ENCODE measurements around the gene CD22. TPM values are rescaled to one million over a fixed set of nuclear protein-coding genes. Genes with fewer than 3 reads are reported as not detected.

The CD22 gene
- total RNA-seq, 2 experiments from 2014 or later: 0.41 TPM; not detected in 1

DNA sequence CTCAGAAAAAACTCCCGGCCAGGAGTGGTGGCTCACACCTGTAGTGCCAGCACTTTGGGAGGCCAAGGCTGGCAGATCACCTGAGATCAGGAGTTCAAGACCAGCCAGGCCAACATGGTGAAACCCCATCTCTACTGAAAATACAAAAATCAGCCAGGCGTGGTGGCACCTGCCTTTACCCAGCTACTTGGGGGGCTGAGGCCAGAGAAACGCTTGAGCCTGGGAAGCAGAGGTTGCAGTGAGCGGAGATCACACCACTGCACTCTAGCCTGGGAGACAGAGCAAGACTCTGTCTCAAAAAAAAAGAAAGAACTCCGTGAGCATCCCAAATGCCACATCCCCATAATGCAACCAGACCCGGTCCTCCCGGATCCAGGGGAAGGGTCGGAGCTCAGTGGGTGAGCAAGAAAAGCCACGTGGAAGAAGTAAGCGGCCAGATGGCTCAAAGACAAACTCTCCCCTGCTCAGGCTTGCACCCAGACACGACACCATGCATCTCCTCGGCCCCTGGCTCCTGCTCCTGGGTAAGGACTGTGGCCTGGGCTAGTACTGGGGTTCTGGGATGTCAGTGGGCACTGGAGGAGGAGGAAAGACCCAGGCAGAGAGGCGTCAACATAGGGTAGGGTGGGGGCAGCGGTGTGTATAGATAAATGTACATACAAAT lies 2.7 kb downstream of the CD22 start:
- CTCF ChIA-PET: no interaction called here
- Mint-ChIP-seq H3K36me3 (no peaks in the 10 kb centered on the region), H3K9me3 (ENCODE audit: low read depth) (no peaks in the 10 kb centered on the region)

DNA sequence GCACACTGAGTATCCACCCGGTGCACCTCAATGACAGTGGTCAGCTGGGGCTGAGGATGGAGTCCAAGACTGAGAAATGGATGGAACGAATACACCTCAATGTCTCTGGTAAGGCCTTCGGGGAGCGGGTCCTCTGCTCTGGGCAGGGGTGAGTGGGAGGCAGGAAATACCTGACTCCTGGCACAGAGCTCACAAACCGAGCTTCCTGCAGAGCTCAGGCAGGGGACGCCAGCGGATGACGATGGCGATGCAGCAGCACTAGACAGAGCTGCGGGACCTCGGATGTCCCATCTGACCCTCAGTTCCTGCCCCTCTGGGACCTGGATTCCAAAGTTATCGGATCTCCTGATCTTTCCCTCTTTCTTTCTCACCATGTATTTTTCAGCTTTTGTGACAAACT lies 3.8 kb downstream of the CD22 start:
- ATAC-seq: peak; percentile 58
- H3K4me1 Mint-ChIP-seq: peaks cover 18% of the 10 kb centered on the region
- H3K27me3 Mint-ChIP-seq: peaks cover 23% of the 10 kb centered on the region
- H3K36me3 Mint-ChIP-seq: no peaks in the 10 kb centered on the region
- CTCF ChIA-PET: interaction anchor here (1.0 to 1.9 kb wide), 2 partner anchors 162 to 164 kb away, joined by 3 to 6 read pairs; no protein-coding TSS in a partner anchor
- DNase-seq: no peak
- no peak overlapping the region for H3K4me3 Mint-ChIP-seq
- H3K27ac Mint-ChIP-seq: no peak overlapping the region
- H3K9me3 Mint-ChIP-seq (ENCODE audit: low read depth): no peaks in the 10 kb centered on the region

More for the DNA sequence above, 2.7 kb downstream of the CD22 start:
- ATAC-seq (no peak), DNase-seq (no peak)
- no peak overlapping the region for H3K4me3 Mint-ChIP-seq
- H3K27ac Mint-ChIP-seq: no peak overlapping the region
- peaks cover 18% of the 10 kb centered on the region for H3K4me1 Mint-ChIP-seq
- peaks cover 24% of the 10 kb centered on the region for H3K27me3 Mint-ChIP-seq

DNA sequence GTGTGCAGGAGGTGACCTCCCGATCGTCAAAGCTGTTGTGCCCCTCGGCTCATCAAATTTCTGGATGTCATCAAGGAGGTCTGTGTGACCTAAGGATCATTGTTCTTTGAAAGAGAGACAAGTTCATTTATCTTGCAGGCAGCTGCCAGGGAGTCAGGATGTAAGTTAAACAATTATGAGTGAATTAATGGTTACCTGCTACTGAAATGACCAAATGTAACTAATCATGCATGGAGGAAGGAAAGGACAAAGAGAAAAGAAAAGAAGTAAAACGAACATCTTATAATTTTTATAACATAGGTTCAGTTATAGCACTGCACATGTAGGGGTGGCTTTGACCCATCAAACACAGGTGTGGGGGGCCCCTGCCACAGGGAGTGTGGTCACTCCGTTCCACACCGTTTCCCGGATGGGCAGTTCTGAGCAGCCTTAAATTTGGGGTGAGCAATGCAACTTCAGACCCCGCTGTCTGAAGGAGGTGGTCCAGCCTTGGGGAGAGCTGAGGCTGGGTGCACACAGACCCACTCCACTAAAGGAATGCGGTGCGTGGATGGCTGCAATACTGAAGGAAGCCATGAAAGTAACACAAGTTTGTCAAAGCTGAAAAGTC lies 5.3 kb downstream of the CD22 start:
- no peak for DNase-seq
- Mint-ChIP-seq H3K4me1 (peaks cover 12% of the 10 kb centered on the region), H3K36me3 (no peaks in the 10 kb centered on the region), H3K27me3 (peaks cover 26% of the 10 kb centered on the region), H3K4me3 (no peak overlapping the region), H3K9me3 (ENCODE audit: low read depth) (no peaks in the 10 kb centered on the region), H3K27ac (no peak overlapping the region)
- ATAC-seq: no peak
- CTCF ChIA-PET: interaction anchor here (0.6 to 1.9 kb wide), 3 partner anchors 153 to 584 kb away, joined by 3 to 6 read pairs (median 4); no protein-coding TSS in a partner anchor

DNA sequence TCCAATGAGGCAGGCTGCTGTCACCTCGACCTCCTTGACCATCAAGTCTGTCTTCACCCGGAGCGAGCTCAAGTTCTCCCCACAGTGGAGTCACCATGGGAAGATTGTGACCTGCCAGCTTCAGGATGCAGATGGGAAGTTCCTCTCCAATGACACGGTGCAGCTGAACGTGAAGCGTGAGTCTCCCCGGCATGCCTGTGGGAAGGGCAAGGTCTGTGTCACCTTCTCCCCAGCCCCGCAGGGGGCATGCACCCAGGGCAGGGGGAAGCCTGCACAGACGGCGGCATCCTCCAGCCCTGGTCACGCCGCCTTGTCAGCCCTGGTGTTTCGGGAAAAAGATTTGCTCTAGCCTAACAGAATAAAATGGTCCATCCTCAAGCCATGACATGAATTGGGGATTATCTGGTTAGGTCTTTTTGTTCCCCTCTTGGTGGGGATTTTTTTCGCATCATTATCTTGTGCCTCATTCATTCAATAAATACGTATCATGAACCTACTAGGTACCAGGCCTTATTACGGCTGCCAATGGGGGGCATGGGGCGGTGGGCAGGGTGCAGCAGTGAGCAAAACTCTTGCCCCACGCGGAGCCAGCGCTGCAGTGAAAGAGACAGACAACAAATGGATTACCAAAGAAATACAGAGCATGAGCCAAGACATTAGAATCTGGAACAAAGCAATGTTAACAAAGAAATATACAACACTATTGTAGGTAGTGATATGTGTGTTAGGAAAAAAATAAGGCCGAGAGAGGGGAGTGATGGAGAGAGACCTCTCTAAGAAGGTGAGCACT lies 7.4 kb downstream of the CD22 start:
- CTCF ChIA-PET: interaction anchor here (1.0 kb wide), 1 partner anchor 13 kb away, joined by 3 read pairs; no protein-coding TSS in a partner anchor
- H3K4me1 Mint-ChIP-seq: peaks cover 12% of the 10 kb centered on the region

DNA sequence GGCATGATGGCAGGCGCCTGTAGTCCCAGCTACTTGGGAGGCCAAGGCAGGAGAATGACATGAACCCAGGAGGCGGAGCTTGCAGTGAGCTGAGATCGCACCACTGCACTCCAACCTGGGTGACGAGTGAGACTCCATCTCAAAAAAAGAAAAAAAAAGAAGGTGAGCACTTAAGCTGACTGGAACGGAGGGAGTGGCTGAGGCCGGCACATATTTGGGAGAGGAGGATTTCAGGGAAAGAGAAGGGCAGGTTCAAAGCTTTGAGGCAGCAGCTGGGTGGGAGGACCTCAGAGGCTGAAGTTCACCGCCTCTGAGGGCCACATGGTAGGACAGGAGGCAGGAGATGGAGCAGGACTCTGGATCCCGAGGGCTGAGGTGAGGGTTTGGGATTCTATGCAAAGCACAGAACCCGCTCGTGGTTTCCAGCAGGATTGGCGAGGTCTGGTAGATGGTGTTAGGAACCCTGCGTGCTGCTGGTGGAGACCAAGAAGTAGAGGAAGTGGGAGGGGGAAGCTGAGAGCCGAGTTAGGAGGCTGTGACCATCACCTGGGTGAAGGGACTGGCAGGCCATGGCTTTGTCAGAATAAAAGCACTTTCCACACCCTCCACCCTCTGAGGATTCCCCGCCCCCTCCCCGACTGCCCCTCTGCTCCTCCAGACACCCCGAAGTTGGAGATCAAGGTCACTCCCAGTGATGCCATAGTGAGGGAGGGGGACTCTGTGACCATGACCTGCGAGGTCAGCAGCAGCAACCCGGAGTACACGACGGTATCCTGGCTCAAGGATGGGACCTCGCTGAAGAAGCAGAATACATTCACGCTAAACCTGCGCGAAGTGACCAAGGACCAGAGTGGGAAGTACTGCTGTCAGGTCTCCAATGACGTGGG lies 8.4 kb downstream of the CD22 start:
- Mint-ChIP-seq H3K9me3 (ENCODE audit: low read depth) (no peaks in the 10 kb centered on the region), H3K27ac (no peak overlapping the region), H3K36me3 (no peaks in the 10 kb centered on the region), H3K4me1 (peaks cover 12% of the 10 kb centered on the region), H3K27me3 (peaks cover 22% of the 10 kb centered on the region), H3K4me3 (no peak overlapping the region)
- CTCF ChIA-PET: no interaction called here
- ATAC-seq: no peak
- DNase-seq: no peak

More for the DNA sequence above, 7.4 kb downstream of the CD22 start:
- no peak for DNase-seq
- Mint-ChIP-seq H3K27me3 (peaks cover 20% of the 10 kb centered on the region), H3K9me3 (ENCODE audit: low read depth) (no peaks in the 10 kb centered on the region), H3K36me3 (no peaks in the 10 kb centered on the region), H3K27ac (no peak overlapping the region), H3K4me3 (no peak overlapping the region)
- no peak for ATAC-seq

GRCh38 chr19:35337984-35338296 lies 9.0 kb downstream of the CD22 start:
- no peaks in the 10 kb centered on the region for H3K36me3 Mint-ChIP-seq
- peaks cover 24% of the 10 kb centered on the region for H3K27me3 Mint-ChIP-seq
- CTCF ChIA-PET: no interaction called here
- no peak overlapping the region for H3K4me3 Mint-ChIP-seq
- ATAC-seq (no peak), DNase-seq (no peak)
- H3K27ac Mint-ChIP-seq: no peak overlapping the region
- H3K4me1 Mint-ChIP-seq: peaks cover 7% of the 10 kb centered on the region
- H3K9me3 Mint-ChIP-seq (ENCODE audit: low read depth): no peaks in the 10 kb centered on the region

DNA sequence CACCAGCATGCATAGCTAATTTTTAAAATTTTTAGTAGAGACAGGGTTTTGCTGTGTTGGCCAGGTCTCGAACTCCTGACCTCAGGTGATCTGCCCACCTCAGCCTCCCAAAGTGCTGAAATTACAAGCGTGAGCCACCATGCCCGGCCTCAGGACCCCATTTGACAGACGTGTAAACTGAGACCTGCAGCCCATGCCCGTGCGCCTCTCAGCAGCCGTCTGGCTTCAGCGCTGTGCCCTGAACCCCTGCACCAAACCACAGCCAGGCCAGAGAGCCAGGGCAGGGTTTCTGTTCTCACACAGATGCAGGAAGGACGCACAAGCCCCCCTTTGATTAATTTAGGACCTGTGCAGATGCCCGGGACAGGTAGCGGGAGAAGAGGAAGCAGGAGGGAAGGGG lies 11.4 kb downstream of the CD22 start:
- CTCF ChIA-PET: interaction anchor here (1.0 kb wide), 1 partner anchor 170 kb away, joined by 3 read pairs; no protein-coding TSS in a partner anchor
- no peaks in the 10 kb centered on the region for H3K9me3 Mint-ChIP-seq (ENCODE audit: low read depth)
- DNase-seq (no peak), ATAC-seq (no peak)
- no peaks in the 10 kb centered on the region for H3K4me1 Mint-ChIP-seq
- no peak overlapping the region for H3K27ac Mint-ChIP-seq
- no peak overlapping the region for H3K4me3 Mint-ChIP-seq
- H3K27me3 Mint-ChIP-seq: peaks cover 32% of the 10 kb centered on the region
- H3K36me3 Mint-ChIP-seq: no peaks in the 10 kb centered on the region

DNA sequence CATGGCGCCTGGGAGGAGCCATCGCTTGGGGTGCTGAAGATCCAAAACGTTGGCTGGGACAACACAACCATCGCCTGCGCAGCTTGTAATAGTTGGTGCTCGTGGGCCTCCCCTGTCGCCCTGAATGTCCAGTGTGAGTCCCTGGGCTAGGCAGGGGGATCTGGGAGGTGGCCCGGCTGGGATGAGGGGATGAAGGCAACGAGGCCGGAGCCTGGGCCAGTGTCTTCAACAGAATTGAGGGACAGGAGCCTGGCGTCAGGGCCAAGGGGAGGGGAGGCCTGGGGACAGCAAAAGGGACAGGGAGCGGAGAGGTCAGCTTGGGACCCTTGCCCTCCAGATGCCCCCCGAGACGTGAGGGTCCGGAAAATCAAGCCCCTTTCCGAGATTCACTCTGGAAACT lies 12.0 kb downstream of the CD22 start:
- H3K36me3 Mint-ChIP-seq: no peaks in the 10 kb centered on the region
- CTCF ChIA-PET: no interaction called here
- no peak for DNase-seq

GRCh38 chr19:35341565-35342225 lies 12.7 kb downstream of the CD22 start:
- DNase-seq: no peak
- CTCF ChIA-PET: no interaction called here
- Mint-ChIP-seq H3K36me3 (no peaks in the 10 kb centered on the region), H3K27ac (no peak overlapping the region), H3K9me3 (ENCODE audit: low read depth) (no peaks in the 10 kb centered on the region), H3K27me3 (peaks cover 41% of the 10 kb centered on the region), H3K4me1 (peaks cover 12% of the 10 kb centered on the region), H3K4me3 (no peak overlapping the region)
- ATAC-seq: no peak

More for the DNA sequence above, 12.0 kb downstream of the CD22 start:
- Mint-ChIP-seq H3K4me1 (peaks cover 5% of the 10 kb centered on the region), H3K4me3 (no peak overlapping the region), H3K27ac (no peak overlapping the region), H3K9me3 (ENCODE audit: low read depth) (no peaks in the 10 kb centered on the region), H3K27me3 (peaks cover 38% of the 10 kb centered on the region)
- no peak for ATAC-seq

- H3K27me3 Mint-ChIP-seq: peaks cover 44% of the 10 kb centered on the region
- DNase-seq: no peak
- H3K36me3 Mint-ChIP-seq: no peaks in the 10 kb centered on the region
- H3K27ac Mint-ChIP-seq: no peak overlapping the region
- H3K4me3 Mint-ChIP-seq: no peak overlapping the region
- ATAC-seq: no peak
- H3K9me3 Mint-ChIP-seq (ENCODE audit: low read depth): no peaks in the 10 kb centered on the region
- peaks cover 19% of the 10 kb centered on the region for H3K4me1 Mint-ChIP-seq
- CTCF ChIA-PET: no interaction called here
These were observed 13.4 kb downstream of the CD22 start for GRCh38 chr19:35342430-35342829.

- DNase-seq: peak; percentile 28
- ATAC-seq: no peak
- no peaks in the 10 kb centered on the region for H3K9me3 Mint-ChIP-seq (ENCODE audit: low read depth)
- H3K36me3 Mint-ChIP-seq: no peaks in the 10 kb centered on the region
- no peak overlapping the region for H3K27ac Mint-ChIP-seq
- peaks cover 27% of the 10 kb centered on the region for H3K4me1 Mint-ChIP-seq
- no peak overlapping the region for H3K4me3 Mint-ChIP-seq
- H3K27me3 Mint-ChIP-seq: peaks cover 55% of the 10 kb centered on the region
- CTCF ChIA-PET: interaction anchor here (1.0 to 2.4 kb wide), 2 partner anchors 8 to 150 kb away, joined by 4 to 6 read pairs; no protein-coding TSS in a partner anchor
These were observed 15.6 kb downstream of the CD22 start for GRCh38 chr19:35344511-35345031.

- Mint-ChIP-seq H3K4me3 (no peak overlapping the region), H3K27ac (no peak overlapping the region), H3K36me3 (no peaks in the 10 kb centered on the region), H3K27me3 (peaks cover 56% of the 10 kb centered on the region), H3K4me1 (peaks cover 27% of the 10 kb centered on the region), H3K9me3 (ENCODE audit: low read depth) (no peaks in the 10 kb centered on the region)
- ATAC-seq: no peak
- CTCF ChIA-PET: interaction anchor here (2.4 kb wide), 1 partner anchor 149 kb away, joined by 6 read pairs; no protein-coding TSS in a partner anchor
- DNase-seq: peak; percentile 36
These were observed 16.7 kb downstream of the CD22 start for GRCh38 chr19:35345671-35346111.
